NCI-H2107 treated with DMSO at 0.1 percent for 48 hours (cell line): ENCODE measurements around the gene CD8B2.
"Not testable (repeated sequence)": the region's sequence is repeated elsewhere in the genome, so short reads cannot be mapped to it uniquely, and the experiment has no call there.

Source experiments
- DNase-seq: peaks from one replicate; lab custom pipeline; 2025; ENCODE audit not compliant: unreplicated experiment; lab: John Stamatoyannopoulos, UW

The CD8B2 gene

DNA sequence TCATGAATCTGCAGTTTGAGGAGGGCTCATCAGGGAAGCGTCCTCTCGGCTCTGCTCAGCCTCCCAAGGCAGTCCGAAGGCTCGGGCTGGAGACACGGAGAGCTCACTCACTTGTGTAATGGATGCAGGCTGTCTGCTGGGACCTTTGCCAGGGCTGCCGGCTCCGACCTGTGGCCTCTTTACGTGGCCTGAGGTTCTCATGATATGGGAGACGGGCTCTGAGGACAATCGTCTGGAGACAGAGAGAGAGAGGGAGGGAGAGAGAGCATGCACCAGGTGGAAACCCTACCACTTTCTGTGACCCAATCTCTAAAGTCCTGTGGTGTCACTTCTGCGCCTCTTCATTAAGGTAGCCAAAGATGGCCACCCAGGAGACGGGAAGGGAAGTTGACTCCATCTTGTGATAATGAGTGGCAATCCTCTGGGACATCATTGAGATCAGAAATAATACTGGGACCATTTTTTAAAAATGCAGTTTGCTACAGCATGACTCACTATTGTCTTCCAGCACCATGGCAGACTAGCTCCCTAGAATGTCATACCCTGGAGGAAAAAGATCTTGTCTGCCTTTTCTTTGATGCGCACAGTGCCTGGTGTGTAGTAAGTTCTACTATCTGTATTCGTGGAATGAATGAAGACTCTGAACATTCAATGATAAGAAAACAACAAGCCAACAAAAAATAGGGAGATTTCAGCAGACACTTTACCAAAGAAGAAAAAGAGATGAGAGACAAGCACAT, 60.2 kb downstream of the CD8B2 start:
- DNase-seq: no peak

- no peak for DNase-seq
Measured at GRCh38 chr2:106551417-106552130, 64.4 kb downstream of the CD8B2 start.

DNA sequence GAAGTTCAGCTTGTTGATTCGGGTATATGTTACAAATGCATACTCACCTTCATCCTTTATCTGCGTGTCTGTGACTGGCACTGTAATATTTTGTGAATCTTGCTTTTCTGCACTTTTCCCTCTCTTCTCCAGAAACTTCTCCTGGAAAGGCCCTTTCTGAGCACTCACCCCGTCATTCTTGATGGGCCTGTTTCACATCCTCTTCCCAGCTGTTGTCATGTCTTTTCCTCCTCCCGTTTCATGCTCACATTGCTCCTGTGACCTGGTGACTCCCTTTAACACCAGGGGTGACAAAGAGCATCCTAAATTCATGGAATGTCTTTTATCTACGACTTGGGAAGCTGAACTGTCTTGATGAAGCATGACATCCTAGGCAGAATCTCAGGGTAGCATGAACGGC, 65.8 kb downstream of the CD8B2 start:
- no peak for DNase-seq

- DNase-seq: no peak
Measured at GRCh38 chr2:106553321-106553720, 66.2 kb downstream of the CD8B2 start.

- no peak for DNase-seq
Measured at GRCh38 chr2:106554411-106554810, 67.2 kb downstream of the CD8B2 start.

- no peak for DNase-seq
Measured at GRCh38 chr2:106555053-106555452, 67.9 kb downstream of the CD8B2 start.

DNA sequence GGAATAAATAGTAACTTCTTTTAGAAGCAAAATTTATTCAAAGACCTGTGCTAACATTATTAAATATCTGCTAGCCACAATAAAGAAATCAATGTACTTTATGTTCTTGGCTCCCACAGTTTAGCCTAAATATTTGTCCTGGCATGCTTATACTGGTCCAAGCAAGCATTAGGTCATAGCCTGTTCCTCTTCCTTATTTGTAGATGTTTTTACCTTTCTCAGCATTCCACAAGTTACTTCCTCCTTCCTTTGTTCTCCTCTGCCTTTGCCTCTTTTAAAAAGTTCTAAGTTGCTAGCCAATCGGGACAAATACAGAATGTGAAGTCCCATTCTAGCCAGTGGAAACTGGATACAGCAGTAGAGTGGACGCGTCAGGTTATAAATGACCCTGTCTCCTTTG, 72.6 kb downstream of the CD8B2 start:
- DNase-seq: not testable (repeated sequence)

- no peak for DNase-seq
Measured at GRCh38 chr2:106560773-106561172, 73.6 kb downstream of the CD8B2 start.

GRCh38 chr2:106561356-106561755, 74.2 kb downstream of the CD8B2 start:
- DNase-seq: no peak

GRCh38 chr2:106561803-106562202, 74.6 kb downstream of the CD8B2 start:
- no peak for DNase-seq

DNA sequence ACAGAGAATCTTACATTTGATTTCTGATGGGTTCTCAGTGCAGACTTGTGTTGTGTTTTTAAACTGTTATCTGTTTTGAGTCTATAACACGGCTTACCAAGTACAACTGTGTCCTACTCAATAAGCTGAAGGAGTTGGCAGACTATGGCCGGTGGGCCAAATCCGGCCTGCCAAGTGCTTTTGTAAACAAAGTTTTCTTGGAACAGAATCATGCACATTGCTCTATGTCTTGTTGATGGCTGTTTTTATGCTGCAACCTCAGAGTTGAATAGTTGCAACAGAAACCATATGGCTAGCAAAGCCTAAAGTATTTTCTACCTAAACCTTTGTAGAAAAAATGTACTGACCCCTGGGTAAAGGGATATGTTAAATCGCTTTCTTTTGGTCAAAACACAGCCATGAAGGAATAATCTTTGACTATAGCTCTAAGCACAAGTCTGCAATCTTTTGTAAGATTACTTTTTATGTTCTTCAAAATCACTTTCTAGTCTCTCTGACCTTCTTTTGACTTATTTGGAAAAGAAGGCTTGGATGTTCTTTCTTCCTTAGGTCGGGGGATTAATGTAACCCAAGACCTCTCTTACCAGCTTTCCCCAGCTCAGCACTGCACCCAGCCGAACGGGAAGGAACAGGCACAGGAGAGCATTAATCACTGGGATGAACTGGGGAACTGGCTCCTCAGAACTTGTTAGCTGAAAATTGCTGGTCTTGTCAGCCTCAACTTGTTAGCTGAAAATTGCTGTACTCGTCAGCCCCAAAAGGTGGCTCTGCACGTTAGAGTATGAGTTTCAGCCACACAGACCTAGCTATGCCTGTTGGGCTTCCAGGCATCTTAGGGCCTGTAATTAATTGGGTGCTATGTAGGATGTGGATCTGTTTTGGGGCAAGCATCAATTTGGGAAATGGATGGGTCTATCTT, 75.4 kb downstream of the CD8B2 start:
- no peak for DNase-seq

DNA sequence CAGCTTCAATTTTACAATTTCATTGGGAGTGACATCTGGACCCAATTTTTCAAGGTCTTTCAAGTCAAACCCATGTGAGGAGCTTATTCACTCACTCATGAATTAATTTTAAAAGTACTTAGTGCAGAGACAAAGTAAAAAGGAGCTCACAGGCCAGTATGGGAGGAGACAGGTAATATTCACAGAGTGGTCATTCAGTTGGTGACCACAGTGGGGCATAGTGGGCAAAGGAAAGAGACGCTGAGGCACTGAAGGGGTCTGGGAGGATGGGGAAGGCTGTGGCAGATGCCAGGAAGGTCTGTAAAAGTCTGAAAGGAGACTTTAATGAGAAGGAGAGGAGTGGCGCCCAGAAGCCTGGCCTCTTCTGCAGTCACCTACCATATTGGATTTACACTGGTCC, 76.0 kb downstream of the CD8B2 start:
- no peak for DNase-seq

GRCh38 chr2:106565599-106565998, 78.4 kb downstream of the CD8B2 start:
- no peak for DNase-seq

- DNase-seq: no peak
Measured at GRCh38 chr2:106566050-106566449, 78.9 kb downstream of the CD8B2 start.

GRCh38 chr2:106566484-106566883, 79.3 kb downstream of the CD8B2 start:
- not testable (repeated sequence) for DNase-seq

- DNase-seq: no peak
Measured at GRCh38 chr2:106570316-106570715, 83.2 kb downstream of the CD8B2 start.
